Gastroesophageal sphincter (tissue), 4 donors: ENCODE data around the gene C7orf25. TPM values are rescaled to one million over a fixed set of nuclear protein-coding genes. Genes with fewer than 3 reads are reported as not detected.

Source experiments
- ATAC-seq: fragments of 150-250 bp; one replicate; pipeline ENCODE4 v1.9.1; 2016; ENCODE audit warnings: mild to moderate bottlenecking, moderate library complexity
- H3K27ac ChIP-seq, 4 donors: fragments of 200-600 bp; sonication (generic) in 3 of 4; 1 replicate in 3 of 4; 2 replicates in 1 of 4; pipeline ENCODE4 v1.5.1; 2016 to 2019
- H3K27me3 ChIP-seq: fragments of 200-600 bp; sonication (generic); one replicate; pipeline ENCODE4 v1.5.1; 2019
- H3K36me3 ChIP-seq, 2 donors: fragments of 200-600 bp; sonication (generic); one replicate each; pipeline ENCODE4 v1.5.1; 2019; ENCODE audit warnings: control low read depth in 1 of 2
- H3K4me1 ChIP-seq, 3 donors: fragments of 200-600 bp; sonication (generic); 1 replicate in 2 of 3; 2 replicates in 1 of 3; pipeline ENCODE4 v1.5.1; 2016 to 2019; ENCODE audit warnings: control low read depth in 2 of 3
- H3K4me3 ChIP-seq, 2 donors: fragments of 200-600 bp; sonication (generic); one replicate each; pipeline ENCODE4 v1.5.1; 2019; ENCODE audit warnings: mild to moderate bottlenecking in 1 of 2, moderate library complexity in 1 of 2
- H3K9me3 ChIP-seq, 3 donors: fragments of 200-600 bp; sonication (generic); one replicate each; pipeline ENCODE4 v1.5.1; 2017 to 2019; ENCODE audit warnings: control low read depth in 2 of 3
- CTCF ChIP-seq, 4 experiments: fragments of 200-600 bp in 2 of 4; fragments of 450-650 bp in 2 of 4; sonication (generic) in 1 of 4; IDR thresholded peaks; one replicate each; pipeline ENCODE4 v1.5.1; 2017 to 2019; ENCODE audit warnings: antibody characterized with exemption in 4 of 4, mild to moderate bottlenecking in 2 of 4, moderate library complexity in 2 of 4
- EP300 ChIP-seq: sonication (generic); formaldehyde crosslinking; IDR thresholded peaks from one replicate; pipeline ENCODE4 v1.6.1; 2017; ENCODE audit warnings: antibody characterized with exemption, mild to moderate bottlenecking
- POLR2A ChIP-seq, 2 donors: fragments of 450-650 bp; IDR thresholded peaks; one replicate each; pipeline ENCODE4 v1.6.1; 2017; ENCODE audit warnings: antibody characterized with exemption in 2 of 2, mild to moderate bottlenecking in 2 of 2, moderate library complexity in 1 of 2
- POLR2AphosphoS5 ChIP-seq: sonication (generic); formaldehyde crosslinking; IDR thresholded peaks from one replicate; pipeline ENCODE4 v1.6.1; 2017; ENCODE audit warnings: antibody characterized with exemption
- WGBS, 2 donors: methylation state at CpG; one replicate each; pipeline ENCODE4 v1.1.5; 2018; ENCODE audit warnings: low coverage in 1 of 2; 5-methylcytosine and 5-hydroxymethylcytosine counted together
- total RNA-seq, 4 donors: library from RNA; depleted of rRNA; stranded (reverse); fragments of >200 nt; gene quantifications; one replicate each; pipeline ENCODE4 v1.1.0, GENCODE V29; 2016

Gene C7orf25
- total RNA-seq, 4 donors from 2014 or later = 10.5 to 15.4 (median 12.5) TPM

- peak; percentile 26 for TF ChIP-seq POLR2AphosphoS5
- no peak for TF ChIP-seq CTCF (IDR thresholded peaks at IDR 0.05)
- ATAC-seq = no peak
- H3K27ac ChIP-seq = peak overlapping the region in 1 of 4 donors; percentile 39
- peaks cover 0 to 16% (median 4%) of the 10 kb centered on the region in 3 donors for H3K4me1 ChIP-seq
- WGBS, 2 donors = 57 to 70% methylated on average over 4 to 7 of the region's 7 CpGs
- H3K9me3 ChIP-seq = peaks cover 0 to 25% (median 0%) of the 10 kb centered on the region in 3 donors
- H3K36me3 ChIP-seq = no peaks in the 10 kb centered on the region
- no peak overlapping the region for H3K4me3 ChIP-seq
- H3K27me3 ChIP-seq = no peaks in the 10 kb centered on the region
These were observed 42.5 kb downstream of the C7orf25 start for GRCh38 chr7:42869131-42870020.

GRCh38 chr7:42868480-42868879 lies 43.4 kb downstream of the C7orf25 start:
- ATAC-seq = no peak
- 62% methylated on average over 1 of the region's 1 CpG; no CpG with 5 or more reads in 1 of the 2 donors for WGBS, 2 donors
- Histone ChIP-seq H3K4me3 (no peak overlapping the region), H3K27me3 (no peaks in the 10 kb centered on the region), H3K36me3 (no peaks in the 10 kb centered on the region), H3K4me1 (peaks cover 0 to 16% (median 4%) of the 10 kb centered on the region in 3 donors), H3K9me3 (peaks cover 0 to 27% (median 0%) of the 10 kb centered on the region in 3 donors), H3K27ac (peak overlapping the region in 1 of 4 donors; percentile 39)
- TF ChIP-seq EP300 (no peak), CTCF (IDR thresholded peaks at IDR 0.05) (no peak), POLR2AphosphoS5 (peak; percentile 62), POLR2A (IDR thresholded peaks at IDR 0.05) (no peak)

Other genes with a start within 250 kb of the C7orf25 start
- gene PSMA2, start 20.1 kb upstream of the C7orf25 start, total RNA-seq = 100 to 1,000 TPM in 1 of 4 donors, 10 to 100 TPM in 3; 36.3 to 105 (median 73.2) TPM
- 10 to 100 TPM; 45.6 to 68.7 (median 53.8) TPM for gene MRPL32, start 20.3 kb upstream of the C7orf25 start, total RNA-seq
- under 1 TPM in 3 of 4 donors, not detected in 1; 0.04 to 0.31 (median 0.13) TPM for gene HECW1, start 200.6 kb upstream of the C7orf25 start, total RNA-seq